ENCODE results near the gene DNAAF2. TPM values are rescaled to one million over a fixed set of nuclear protein-coding genes. Genes with fewer than 3 reads are reported as not detected.

Gene DNAAF2
- total and polyA plus RNA-seq, 2 of the 13 experiments (the other 11 are each of a cell fraction or from before 2014, with no cell fraction given) = 6.1 to 13.6 TPM

DNA sequence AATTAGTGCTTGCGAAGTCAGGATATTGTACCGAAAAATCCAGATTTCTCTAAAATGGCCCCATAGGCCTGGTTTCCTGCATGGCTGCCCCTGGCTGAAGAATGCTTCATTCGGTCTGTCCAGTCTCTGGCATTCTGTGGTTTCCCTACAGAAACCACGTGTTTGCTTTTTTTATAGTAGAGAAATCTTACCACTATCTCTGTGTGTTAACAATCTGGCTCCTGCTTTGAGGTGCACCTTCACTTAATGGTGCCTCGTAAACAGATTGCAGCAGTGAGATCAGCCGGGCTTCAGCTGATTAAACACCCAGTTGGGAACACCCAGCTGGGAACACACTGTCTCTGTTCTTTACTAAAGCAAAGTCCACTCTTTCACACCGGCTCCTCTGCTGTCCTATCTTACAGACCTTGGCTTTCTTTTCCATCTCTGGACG is 6.7 kb upstream of the DNAAF2 start (continued):
- TF ChIP-seq TOE1 (CRISPR knock-in tag; IDR thresholded peaks at IDR 0.05) (0 out of 2 replicates have a peak, but pooled peaks have one; percentile 48), ZNF446 (CRISPR knock-in tag; IDR thresholded peaks at IDR 0.05) (no peak), MYNN (CRISPR knock-in tag; IDR thresholded peaks at IDR 0.05; ENCODE audit: low read depth) (no peak), GPN1 (CRISPR knock-in tag; IDR thresholded peaks at IDR 0.05; ENCODE audit: borderline replicate concordance) (no peak), SKI (IDR thresholded peaks at IDR 0.05; ENCODE audit: partially characterized antibody) (peak; percentile 67), POLR2AphosphoS2 (IDR thresholded peaks at IDR 0.05; ENCODE audit: low read depth, low read length) (no peak), KAT8 (CRISPR knock-in tag; IDR thresholded peaks at IDR 0.05) (peak; percentile 58; the same call in 1 of the 2 replicates), CERS6 (CRISPR knock-in tag; IDR thresholded peaks at IDR 0.05) (no peak), ZNF124 (CRISPR knock-in tag; IDR thresholded peaks at IDR 0.05) (0 out of 2 replicates have a peak, but pooled peaks have one; percentile 51), HNRNPH1 (optimal IDR thresholded peaks at IDR 0.05; ENCODE audit: low read depth, low read length) (no peak), ZNF746 (CRISPR knock-in tag; IDR thresholded peaks at IDR 0.05) (no peak), HNF4A (CRISPR knock-in tag; IDR thresholded peaks at IDR 0.05) (peak; percentile 98), SIX4 (CRISPR knock-in tag; IDR thresholded peaks at IDR 0.05) (no peak), SNAI1 (CRISPR knock-in tag; IDR thresholded peaks at IDR 0.05; ENCODE audit: borderline replicate concordance) (0 out of 2 replicates have a peak, but pooled peaks have one; percentile 38), ZUFSP (CRISPR knock-in tag; IDR thresholded peaks at IDR 0.05; ENCODE audit: borderline replicate concordance) (no peak), ZNF563 (CRISPR knock-in tag; IDR thresholded peaks at IDR 0.05) (no peak)
- TF ChIP-seq, protein P1, sequence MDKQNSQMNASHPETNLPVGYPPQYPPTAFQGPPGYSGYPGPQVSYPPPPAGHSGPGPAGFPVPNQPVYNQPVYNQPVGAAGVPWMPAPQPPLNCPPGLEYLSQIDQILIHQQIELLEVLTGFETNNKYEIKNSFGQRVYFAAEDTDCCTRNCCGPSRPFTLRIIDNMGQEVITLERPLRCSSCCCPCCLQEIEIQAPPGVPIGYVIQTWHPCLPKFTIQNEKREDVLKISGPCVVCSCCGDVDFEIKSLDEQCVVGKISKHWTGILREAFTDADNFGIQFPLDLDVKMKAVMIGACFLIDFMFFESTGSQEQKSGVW (CRISPR knock-in tag; IDR thresholded peaks at IDR 0.05; ENCODE audit: borderline replicate concordance) = no peak
- TF ChIP-seq, protein P2, sequence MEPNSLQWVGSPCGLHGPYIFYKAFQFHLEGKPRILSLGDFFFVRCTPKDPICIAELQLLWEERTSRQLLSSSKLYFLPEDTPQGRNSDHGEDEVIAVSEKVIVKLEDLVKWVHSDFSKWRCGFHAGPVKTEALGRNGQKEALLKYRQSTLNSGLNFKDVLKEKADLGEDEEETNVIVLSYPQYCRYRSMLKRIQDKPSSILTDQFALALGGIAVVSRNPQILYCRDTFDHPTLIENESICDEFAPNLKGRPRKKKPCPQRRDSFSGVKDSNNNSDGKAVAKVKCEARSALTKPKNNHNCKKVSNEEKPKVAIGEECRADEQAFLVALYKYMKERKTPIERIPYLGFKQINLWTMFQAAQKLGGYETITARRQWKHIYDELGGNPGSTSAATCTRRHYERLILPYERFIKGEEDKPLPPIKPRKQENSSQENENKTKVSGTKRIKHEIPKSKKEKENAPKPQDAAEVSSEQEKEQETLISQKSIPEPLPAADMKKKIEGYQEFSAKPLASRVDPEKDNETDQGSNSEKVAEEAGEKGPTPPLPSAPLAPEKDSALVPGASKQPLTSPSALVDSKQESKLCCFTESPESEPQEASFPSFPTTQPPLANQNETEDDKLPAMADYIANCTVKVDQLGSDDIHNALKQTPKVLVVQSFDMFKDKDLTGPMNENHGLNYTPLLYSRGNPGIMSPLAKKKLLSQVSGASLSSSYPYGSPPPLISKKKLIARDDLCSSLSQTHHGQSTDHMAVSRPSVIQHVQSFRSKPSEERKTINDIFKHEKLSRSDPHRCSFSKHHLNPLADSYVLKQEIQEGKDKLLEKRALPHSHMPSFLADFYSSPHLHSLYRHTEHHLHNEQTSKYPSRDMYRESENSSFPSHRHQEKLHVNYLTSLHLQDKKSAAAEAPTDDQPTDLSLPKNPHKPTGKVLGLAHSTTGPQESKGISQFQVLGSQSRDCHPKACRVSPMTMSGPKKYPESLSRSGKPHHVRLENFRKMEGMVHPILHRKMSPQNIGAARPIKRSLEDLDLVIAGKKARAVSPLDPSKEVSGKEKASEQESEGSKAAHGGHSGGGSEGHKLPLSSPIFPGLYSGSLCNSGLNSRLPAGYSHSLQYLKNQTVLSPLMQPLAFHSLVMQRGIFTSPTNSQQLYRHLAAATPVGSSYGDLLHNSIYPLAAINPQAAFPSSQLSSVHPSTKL (CRISPR knock-in tag; IDR thresholded peaks at IDR 0.05) = peak; percentile 95
- TF ChIP-seq, protein P3, sequence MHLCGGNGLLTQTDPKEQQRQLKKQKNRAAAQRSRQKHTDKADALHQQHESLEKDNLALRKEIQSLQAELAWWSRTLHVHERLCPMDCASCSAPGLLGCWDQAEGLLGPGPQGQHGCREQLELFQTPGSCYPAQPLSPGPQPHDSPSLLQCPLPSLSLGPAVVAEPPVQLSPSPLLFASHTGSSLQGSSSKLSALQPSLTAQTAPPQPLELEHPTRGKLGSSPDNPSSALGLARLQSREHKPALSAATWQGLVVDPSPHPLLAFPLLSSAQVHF (CRISPR knock-in tag; IDR thresholded peaks at IDR 0.05) = no peak
- TF ChIP-seq, protein P4, sequence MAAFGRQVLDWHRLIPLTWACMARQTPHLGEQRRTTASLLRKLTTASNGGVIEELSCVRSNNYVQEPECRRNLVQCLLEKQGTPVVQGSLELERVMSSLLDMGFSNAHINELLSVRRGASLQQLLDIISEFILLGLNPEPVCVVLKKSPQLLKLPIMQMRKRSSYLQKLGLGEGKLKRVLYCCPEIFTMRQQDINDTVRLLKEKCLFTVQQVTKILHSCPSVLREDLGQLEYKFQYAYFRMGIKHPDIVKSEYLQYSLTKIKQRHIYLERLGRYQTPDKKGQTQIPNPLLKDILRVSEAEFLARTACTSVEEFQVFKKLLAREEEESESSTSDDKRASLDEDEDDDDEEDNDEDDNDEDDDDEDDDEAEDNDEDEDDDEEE (CRISPR knock-in tag; IDR thresholded peaks at IDR 0.05) = no peak
